GM19328 (cell line): Measurements from ENCODE around the gene ADAMTSL3.

Experiments
- ATAC-seq: cut with Tn5 transposase; IDR thresholded peaks from one replicate; pipeline ENCODE4 v1.9.1; 2021; ENCODE audit warnings: mild to moderate bottlenecking, moderate library complexity; ENCODE audit not compliant: unreplicated experiment

ADAMTSL3 gene

GRCh38 chr15:83855956-83856355, 202.0 kb downstream of the ADAMTSL3 start:
- ATAC-seq = no peak

GRCh38 chr15:83858820-83859505, 205.0 kb downstream of the ADAMTSL3 start:
- ATAC-seq = no peak

DNA sequence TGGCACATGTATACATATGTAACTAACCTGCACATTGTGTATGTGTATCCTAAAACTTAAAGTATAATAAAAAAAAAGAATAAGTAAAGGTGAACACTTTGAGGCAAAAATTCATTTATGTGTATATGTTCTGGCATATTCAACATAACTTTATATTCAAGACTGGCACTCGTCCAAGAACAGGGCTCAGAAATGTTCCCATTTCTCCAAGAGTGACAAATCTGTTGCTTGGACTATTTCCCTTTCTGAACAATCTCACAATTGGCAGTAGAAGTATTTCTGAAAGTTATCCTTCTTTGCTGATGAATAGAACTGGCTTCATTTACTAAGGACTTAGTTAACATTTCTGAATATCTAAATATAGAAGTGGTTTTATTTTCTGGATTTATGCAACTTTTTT, 212.8 kb downstream of the ADAMTSL3 start:
- no peak for ATAC-seq

GRCh38 chr15:83869341-83869740, 215.4 kb downstream of the ADAMTSL3 start:
- no peak for ATAC-seq

DNA sequence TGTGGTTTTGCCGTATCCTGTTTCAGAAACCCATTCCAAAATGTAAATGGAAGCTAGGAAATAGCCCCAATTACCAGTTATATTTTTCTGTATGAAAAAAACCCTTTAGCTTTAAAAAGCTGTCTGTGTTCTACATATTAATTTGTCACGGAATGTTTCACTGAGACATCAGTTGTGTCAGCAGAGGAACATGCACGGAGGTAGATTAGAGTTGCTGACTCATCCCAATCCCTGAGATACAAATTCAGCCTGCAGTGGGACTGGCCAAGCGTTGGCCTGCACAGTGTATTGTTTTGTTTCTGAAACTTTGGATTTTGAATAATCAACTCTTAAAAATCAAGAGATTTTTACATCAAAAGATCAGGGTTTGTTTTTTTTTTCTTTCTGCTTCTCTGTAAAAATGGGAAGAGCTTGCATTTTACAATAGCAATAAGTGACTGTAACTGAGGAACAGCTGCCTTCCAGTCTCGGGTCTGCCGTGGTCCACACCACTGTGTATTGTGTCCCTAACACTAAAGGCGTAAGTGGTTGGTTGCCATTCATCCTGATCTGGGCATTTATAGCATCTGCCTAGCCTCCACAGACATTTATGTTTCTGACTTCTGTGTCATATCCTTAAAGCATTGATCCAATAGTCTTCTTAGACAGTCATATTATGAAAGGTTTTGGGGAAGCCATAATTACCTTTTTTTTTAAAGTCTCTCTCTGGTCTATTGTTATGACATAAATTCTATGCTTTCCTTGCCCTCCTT, 218.1 kb downstream of the ADAMTSL3 start:
- no peak for ATAC-seq

DNA sequence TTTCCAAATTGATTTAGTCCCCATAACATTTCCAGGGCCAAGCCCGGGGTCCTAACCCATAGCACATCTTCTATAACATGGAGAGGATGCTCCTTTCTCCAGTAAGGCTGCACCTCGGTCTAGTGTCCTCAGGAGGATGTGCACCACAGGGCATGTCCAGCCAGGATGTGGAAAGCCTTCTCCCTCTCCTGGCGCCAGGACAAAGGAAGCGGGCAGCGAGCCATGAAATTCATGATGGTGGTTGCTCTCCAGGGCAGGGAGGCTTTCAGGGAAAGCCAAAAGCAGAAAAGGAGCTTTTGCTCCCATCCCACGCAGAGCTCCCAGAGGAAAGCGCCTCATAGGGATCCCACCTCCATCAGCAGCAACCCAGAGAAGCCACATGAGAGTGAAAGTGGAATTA, 220.0 kb downstream of the ADAMTSL3 start:
- no peak for ATAC-seq

DNA sequence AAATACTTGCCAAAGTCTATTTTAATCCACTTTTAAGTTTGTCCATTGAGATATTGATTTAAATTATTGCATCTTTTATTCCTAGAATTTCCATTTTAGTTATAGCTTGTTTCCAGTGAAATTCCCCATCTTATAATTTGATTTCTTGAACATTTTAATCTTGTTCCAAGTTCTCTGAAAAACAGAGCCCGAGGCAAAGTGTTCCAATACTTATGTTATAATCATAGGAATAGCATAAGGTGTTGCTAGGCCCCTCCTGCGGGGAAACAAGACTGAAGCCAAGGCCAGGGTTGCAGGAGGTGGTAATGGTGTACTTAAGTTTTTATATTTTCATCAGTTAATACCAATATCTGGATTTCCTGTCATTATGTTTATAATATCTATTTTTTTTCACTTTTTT, 226.6 kb downstream of the ADAMTSL3 start:
- no peak for ATAC-seq

GRCh38 chr15:83881156-83881555, 227.2 kb downstream of the ADAMTSL3 start:
- ATAC-seq = no peak

- no peak for ATAC-seq
Observed at GRCh38 chr15:83886321-83886720, 232.4 kb downstream of the ADAMTSL3 start.

DNA sequence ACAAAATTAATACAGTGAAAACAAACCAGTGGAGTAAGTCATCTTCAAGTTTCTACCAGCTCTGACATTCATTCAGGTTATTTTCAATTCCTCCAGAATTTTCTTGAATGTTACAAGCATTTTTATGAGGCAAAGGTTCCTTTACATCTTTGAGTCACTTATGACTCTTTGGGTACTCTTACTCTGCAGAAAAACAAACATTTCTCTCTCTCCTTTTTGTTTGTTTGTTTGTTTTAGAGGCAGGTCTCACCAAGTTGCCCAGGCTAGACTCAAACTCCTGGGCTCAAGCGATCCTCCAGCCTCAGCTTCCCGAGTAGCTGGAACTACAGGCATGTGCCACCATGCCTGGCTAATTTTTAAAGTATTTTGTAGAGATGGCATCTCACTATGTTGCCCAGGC, 233.5 kb downstream of the ADAMTSL3 start:
- no peak for ATAC-seq

DNA sequence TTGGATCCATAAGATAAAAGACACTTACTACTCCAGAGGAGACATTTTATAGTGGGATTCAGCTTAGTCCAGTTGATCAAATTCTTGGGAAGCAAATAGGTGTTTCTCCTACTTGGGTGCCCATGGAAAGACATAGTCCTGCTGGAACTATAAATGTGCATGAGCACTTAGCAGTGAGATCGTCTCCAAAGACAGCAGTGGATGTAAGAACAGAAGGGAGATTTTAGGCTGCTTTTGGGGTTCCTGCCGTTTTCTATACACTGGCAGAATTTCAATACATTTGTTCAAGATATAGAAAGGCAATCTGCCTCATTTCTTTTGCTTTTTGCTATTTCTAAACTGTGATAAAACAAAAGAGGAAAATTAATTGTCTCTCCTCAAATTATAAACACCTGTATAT, 234.0 kb downstream of the ADAMTSL3 start:
- ATAC-seq = no peak

DNA sequence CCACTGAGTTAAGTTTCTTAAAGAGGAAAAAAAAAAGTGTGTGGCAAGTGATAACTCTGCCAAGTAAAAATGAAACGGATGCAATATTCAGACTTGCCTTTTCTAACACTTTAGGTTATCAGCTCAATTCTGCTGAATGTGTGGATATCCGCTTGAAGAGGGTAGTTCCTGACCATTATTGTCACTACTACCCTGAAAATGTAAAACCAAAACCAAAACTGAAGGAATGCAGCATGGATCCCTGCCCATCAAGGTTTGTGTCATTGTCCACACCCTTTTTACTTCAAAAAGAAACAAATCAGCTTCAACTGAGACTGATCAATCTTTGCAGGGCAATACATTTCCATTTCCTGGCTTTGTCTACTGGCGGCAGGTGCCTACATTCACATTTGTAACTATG, 236.1 kb downstream of the ADAMTSL3 start:
- ATAC-seq = no peak

GRCh38 chr15:83890587-83890986, 236.7 kb downstream of the ADAMTSL3 start:
- no peak for ATAC-seq

- no peak for ATAC-seq
Observed at GRCh38 chr15:83892498-83892897, 238.6 kb downstream of the ADAMTSL3 start.

- ATAC-seq = no peak
Observed at GRCh38 chr15:83893308-83893707, 239.4 kb downstream of the ADAMTSL3 start.

- ATAC-seq = no peak
Observed at GRCh38 chr15:83897037-83897436, 243.1 kb downstream of the ADAMTSL3 start.

DNA sequence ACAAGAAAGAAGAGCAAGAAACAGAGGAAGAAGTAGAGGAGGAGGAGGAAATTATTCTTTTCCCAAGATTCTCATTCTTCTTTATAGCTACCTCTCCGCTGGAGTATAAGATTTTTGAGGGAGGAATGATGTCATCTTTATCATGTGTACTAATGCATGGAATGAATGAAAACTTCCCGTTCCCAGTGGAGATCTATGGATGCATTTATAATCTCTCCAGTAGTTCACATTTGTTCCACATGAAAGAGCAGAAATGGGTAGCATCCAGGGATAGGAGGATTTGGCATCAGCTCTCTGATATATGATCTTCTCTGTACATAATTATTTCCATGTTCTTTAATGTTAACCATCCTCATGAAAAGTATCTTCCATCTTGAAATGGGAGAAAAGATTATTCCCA, 244.4 kb downstream of the ADAMTSL3 start:
- no peak for ATAC-seq

GRCh38 chr15:83899670-83900069, 245.7 kb downstream of the ADAMTSL3 start:
- no peak for ATAC-seq

DNA sequence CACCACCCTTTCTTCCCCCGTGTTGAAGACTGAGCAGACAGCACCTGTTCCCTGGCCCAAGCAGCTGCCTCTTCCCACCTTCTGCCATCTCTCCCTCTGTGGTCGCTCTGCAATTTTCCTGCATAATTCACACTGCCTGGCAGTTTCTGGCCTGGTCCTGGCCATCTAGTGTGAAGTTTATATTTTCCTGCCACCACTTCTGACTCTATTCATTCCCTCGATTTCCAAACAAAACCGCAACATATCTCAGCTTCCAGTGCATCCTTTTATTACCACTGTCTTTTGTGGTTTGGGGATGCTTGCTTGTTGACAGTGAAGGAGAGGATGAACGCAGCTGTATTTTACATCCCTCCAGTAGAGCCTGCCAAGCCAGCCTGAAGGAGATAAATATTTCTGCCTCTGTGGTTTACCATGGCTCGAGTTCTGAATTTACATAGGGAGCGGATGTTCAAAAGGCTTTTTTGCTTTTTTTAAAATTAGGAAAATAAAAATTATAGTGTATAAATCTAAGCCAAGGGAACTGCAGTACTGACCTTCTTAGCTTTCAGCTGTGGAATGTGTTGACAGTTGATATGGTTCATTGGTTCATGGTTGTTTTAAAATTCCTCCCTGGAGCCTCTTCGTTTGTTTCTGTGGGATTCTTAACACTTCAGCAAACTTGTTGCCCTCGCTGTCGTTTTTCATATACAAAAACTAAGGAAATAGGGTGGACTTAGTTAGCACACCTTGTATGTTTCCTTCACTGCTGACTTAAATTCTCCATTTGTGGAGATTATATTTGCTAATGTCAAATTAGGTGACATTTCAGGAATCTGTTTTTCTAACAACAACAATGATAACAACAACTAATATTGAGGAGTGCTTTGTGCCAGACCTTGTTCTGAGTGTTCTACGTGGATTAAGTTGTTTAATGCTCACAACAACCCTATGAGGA, 250.5 kb downstream of the ADAMTSL3 start:
- ATAC-seq = no peak

DNA sequence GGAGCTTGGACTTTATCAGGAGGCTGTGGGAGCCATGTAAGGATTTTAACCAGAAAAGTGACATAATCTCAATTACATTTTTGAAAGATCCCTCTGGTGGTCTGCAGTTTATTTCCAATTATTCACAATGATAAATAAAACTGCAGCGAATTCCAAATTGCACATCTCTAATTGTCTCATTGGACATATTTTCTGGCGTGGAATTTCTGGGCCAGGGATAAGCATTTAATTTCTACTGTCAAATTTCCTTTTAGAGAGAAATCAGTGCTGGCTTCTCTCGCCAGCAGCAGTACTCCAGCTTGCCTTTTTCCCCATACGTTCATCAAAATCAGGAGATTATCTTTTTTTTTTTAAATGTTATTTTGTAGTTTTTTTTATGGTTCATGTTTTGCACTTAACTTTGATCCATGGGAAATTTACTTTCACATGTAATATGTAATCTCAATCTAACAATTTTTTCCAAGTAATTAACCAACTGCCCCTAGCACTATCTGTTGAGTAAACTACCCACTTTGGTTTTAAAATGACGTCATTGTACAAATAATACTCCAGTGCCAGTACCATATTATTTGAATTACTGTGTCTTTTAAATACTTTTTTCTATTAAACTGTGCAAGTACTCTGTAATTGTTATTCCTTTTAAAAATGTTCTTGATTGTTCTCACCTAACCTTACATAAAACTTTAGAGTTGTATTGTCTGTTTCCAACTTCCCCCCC, 251.8 kb downstream of the ADAMTSL3 start:
- ATAC-seq = no peak

DNA sequence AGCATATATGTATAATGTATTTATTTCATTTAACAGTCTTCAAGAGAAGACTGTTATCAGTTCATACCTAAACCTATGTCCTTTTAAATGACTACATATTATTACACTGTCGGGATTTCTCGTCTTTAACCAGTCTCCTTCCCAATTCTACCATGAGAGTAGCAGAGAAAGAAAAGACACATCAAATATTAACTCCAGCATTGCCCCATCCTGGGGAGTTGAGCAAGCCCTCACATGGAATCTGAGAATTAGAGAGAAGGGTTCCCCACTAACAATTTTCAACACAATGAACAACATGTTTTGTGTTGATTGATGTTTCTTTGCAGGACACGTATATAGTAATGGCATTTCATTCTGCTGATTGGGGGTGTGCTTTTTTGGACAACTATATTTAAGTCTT, 257.4 kb downstream of the ADAMTSL3 start:
- no peak for ATAC-seq
